ENCODE results near the gene CCT2.

DNA sequence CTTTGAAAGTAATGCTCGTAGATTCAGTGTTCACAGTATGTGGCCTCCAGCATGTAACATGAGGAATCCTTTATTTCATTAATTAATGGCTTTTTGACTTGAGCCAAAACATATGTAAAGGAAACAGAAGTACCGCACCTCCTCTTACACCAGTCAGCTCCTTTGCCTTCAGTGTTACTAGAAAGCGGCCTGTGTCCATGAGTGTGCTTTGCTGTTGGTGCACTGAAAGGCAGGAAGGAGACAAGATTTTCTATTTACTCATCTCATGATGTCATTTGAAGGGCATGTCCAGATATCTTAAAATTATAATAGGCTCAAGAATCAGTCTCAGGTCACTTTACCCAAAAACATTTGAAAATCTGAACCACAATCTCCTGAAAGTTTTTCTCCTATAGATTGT, 9.9 kb upstream of the CCT2 start:
- TF ChIP-seq POLR2A (IDR thresholded peaks at IDR 0.05) (no peak), EP300 (IDR thresholded peaks at IDR 0.05) (no peak), POLR2AphosphoS5 (IDR thresholded peaks at IDR 0.05) (no peak)
- TF ChIP-seq, protein P1, sequence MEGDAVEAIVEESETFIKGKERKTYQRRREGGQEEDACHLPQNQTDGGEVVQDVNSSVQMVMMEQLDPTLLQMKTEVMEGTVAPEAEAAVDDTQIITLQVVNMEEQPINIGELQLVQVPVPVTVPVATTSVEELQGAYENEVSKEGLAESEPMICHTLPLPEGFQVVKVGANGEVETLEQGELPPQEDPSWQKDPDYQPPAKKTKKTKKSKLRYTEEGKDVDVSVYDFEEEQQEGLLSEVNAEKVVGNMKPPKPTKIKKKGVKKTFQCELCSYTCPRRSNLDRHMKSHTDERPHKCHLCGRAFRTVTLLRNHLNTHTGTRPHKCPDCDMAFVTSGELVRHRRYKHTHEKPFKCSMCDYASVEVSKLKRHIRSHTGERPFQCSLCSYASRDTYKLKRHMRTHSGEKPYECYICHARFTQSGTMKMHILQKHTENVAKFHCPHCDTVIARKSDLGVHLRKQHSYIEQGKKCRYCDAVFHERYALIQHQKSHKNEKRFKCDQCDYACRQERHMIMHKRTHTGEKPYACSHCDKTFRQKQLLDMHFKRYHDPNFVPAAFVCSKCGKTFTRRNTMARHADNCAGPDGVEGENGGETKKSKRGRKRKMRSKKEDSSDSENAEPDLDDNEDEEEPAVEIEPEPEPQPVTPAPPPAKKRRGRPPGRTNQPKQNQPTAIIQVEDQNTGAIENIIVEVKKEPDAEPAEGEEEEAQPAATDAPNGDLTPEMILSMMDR (IDR thresholded peaks at IDR 0.05) = no peak

Measured in stomach (tissue), 4 donors.